Measurements from ENCODE around the gene SLC6A11. TPM values are rescaled to one million over a fixed set of nuclear protein-coding genes. Genes with fewer than 3 reads are reported as not detected.

Gene SLC6A11
- polyA plus RNA-seq, 2 of the 4 experiments (the other 2 are of a cell fraction): 0.03 TPM

DNA sequence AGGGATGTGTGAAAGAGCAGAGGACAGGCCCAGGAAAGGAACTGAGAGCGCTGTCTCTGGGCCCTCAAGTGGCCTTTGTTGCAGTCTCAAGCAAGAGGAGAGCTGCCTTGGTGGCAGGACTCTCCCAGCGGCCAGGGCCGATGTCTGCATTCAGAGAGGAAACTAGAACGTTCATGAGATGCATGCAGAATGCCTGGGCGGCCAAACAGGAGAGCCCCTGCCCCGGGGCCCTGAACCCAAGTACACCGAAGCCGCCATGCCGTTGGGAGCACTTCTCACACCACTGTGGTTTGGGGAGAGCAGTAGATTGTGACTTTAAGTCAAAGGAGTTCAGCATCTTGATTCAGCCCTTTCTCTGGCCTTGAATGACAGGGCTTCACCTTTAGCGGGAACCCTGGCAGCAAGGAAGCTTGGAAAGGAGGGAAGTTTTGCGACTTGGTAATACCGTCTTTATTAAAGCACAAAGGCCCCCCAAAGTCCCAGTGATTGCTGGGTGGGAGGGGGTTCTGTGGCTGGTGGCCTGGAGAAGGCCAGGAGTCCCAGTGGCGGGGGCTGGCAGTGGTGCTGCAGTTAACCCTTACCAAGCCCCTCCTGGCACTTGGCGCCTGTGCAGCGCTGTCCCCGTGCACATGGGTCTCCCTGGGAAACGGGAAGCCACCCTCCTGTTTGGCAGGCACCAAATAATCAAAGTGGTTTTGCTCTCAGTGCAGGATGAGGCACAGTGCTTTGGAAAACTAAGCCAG is 36.2 kb downstream of the SLC6A11 start:
- 58% methylated on average over 12 of the region's 17 CpGs for WGBS (ENCODE audit: missing lambda C conversion rate)
- Histone ChIP-seq H3K27ac (no peak overlapping the region), H3K4me3 (no peak overlapping the region), H3K4me2 (no peak overlapping the region), H3K4me1 (no peaks in the 10 kb centered on the region), H3K9me3 (no peaks in the 10 kb centered on the region)
- no peak for DNase-seq (ENCODE audit: low read depth in 1 of 2, low spot score in 1 of 2)
- CTCF ChIA-PET: interaction anchor here (0.9 to 1.8 kb wide), 4 partner anchors 16 to 208 kb away, joined by 3 to 5 read pairs (median 4); no protein-coding TSS in a partner anchor
- no peak for TF ChIP-seq MYC (IDR thresholded peaks at IDR 0.05; ENCODE audit: borderline replicate concordance, low read length)
- no peak for TF ChIP-seq POLR2A (IDR thresholded peaks at IDR 0.05; ENCODE audit: low read length)
- TF ChIP-seq RFX5 (IDR thresholded peaks at IDR 0.05): no peak
- no peak for TF ChIP-seq MAZ (IDR thresholded peaks at IDR 0.05; ENCODE audit: borderline replicate concordance, low read depth, low read length)
- TF ChIP-seq KDM5A (IDR thresholded peaks at IDR 0.05): no peak
- no peak for TF ChIP-seq NR3C1 (IDR thresholded peaks at IDR 0.05)
- no peak for TF ChIP-seq SMC3 (IDR thresholded peaks at IDR 0.05)
- TF ChIP-seq RARB (CRISPR knock-in tag; IDR thresholded peaks at IDR 0.05): no peak
- TF ChIP-seq CHD4 (IDR thresholded peaks at IDR 0.05; ENCODE audit: borderline replicate concordance): no peak
- no peak for TF ChIP-seq BHLHE40 (IDR thresholded peaks at IDR 0.05; ENCODE audit: low read depth, low read length)
- TF ChIP-seq, protein P1, sequence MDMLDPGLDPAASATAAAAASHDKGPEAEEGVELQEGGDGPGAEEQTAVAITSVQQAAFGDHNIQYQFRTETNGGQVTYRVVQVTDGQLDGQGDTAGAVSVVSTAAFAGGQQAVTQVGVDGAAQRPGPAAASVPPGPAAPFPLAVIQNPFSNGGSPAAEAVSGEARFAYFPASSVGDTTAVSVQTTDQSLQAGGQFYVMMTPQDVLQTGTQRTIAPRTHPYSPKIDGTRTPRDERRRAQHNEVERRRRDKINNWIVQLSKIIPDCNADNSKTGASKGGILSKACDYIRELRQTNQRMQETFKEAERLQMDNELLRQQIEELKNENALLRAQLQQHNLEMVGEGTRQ (IDR thresholded peaks at IDR 0.05): no peak
- no peak for TF ChIP-seq RNF2 (IDR thresholded peaks at IDR 0.05; ENCODE audit: borderline replicate concordance, low read depth)
- TF ChIP-seq HDAC2 (IDR thresholded peaks at IDR 0.05): no peak
- POLR2A ChIA-PET: no interaction called here
- no peak for ATAC-seq
- FAIRE-seq: no peak

DNA sequence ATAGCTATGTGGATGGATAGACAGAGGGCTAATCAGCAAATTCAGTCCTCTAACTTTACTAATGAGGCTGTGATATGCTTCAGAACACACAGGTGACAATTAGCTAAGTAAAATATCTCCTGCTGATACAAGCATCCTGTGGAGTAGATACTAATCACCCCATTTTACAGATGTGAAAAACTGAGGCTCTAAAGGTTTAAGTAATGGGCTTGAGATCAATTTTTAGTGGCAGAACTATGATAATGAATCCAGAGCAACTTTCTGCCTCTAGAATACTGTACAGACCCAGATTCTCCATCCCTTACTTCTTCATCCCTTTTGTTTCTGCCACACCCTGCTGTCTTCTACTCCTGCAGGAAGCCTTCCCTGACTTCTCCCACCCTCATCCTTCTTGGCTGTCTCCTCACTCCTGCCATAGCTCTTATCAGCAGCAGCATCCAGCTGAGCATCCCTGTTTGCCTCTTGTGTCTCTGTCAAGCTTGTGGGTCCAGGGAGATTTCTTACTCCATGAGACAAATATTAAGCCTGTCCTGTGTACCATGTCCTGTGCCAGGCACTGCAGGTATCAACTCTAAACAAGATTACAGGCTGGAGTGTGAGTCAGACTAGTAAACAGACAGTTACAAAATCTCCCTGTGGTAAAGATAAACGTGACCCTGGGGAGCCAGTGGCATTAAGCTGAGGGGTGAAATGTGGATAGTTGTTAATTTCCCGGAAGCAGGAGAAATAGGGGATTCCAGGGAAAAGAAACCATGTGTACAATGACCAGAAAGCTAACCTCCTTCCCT is 39.2 kb downstream of the SLC6A11 start:
- TF ChIP-seq, protein P2, sequence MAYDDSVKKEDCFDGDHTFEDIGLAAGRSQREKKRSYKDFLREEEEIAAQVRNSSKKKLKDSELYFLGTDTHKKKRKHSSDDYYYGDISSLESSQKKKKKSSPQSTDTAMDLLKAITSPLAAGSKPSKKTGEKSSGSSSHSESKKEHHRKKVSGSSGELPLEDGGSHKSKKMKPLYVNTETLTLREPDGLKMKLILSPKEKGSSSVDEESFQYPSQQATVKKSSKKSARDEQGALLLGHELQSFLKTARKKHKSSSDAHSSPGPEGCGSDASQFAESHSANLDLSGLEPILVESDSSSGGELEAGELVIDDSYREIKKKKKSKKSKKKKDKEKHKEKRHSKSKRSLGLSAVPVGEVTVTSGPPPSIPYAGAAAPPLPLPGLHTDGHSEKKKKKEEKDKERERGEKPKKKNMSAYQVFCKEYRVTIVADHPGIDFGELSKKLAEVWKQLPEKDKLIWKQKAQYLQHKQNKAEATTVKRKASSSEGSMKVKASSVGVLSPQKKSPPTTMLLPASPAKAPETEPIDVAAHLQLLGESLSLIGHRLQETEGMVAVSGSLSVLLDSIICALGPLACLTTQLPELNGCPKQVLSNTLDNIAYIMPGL (CRISPR knock-in tag; IDR thresholded peaks at IDR 0.05; ENCODE audit: borderline replicate concordance): no peak
- TF ChIP-seq JUN (IDR thresholded peaks at IDR 0.05) (no peak), SREBF2 (IDR thresholded peaks at IDR 0.05) (no peak), RFX5 (IDR thresholded peaks at IDR 0.05) (no peak), JUNB (IDR thresholded peaks at IDR 0.05) (no peak), CBX2 (IDR thresholded peaks at IDR 0.05; ENCODE audit: borderline replicate concordance, low read depth) (no peak), CHD2 (IDR thresholded peaks at IDR 0.05; ENCODE audit: low read length, partially characterized antibody) (no peak), TP53 (CRISPR knock-in tag; IDR thresholded peaks at IDR 0.05) (no peak), NR3C1 (IDR thresholded peaks at IDR 0.05) (no peak), KDM1A (IDR thresholded peaks at IDR 0.05; ENCODE audit: low read depth) (no peak), MAFK (IDR thresholded peaks at IDR 0.05; ENCODE audit: partially characterized antibody) (no peak), EHF (CRISPR knock-in tag; IDR thresholded peaks at IDR 0.05) (no peak), GATA3 (IDR thresholded peaks at IDR 0.05; ENCODE audit: borderline replicate concordance) (no peak), MYC (IDR thresholded peaks at IDR 0.05; ENCODE audit: borderline replicate concordance, low read length) (no peak), POLR2AphosphoS2 (conservative IDR thresholded peaks at IDR 0.05; ENCODE audit: low read length) (no peak), HOXB13 (CRISPR knock-in tag; IDR thresholded peaks at IDR 0.05; ENCODE audit: low read depth) (no peak)
- TF ChIP-seq, protein P3, sequence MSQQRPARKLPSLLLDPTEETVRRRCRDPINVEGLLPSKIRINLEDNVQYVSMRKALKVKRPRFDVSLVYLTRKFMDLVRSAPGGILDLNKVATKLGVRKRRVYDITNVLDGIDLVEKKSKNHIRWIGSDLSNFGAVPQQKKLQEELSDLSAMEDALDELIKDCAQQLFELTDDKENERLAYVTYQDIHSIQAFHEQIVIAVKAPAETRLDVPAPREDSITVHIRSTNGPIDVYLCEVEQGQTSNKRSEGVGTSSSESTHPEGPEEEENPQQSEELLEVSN (IDR thresholded peaks at IDR 0.05; ENCODE audit: borderline replicate concordance, low read depth): no peak
- TF ChIP-seq, protein P4, sequence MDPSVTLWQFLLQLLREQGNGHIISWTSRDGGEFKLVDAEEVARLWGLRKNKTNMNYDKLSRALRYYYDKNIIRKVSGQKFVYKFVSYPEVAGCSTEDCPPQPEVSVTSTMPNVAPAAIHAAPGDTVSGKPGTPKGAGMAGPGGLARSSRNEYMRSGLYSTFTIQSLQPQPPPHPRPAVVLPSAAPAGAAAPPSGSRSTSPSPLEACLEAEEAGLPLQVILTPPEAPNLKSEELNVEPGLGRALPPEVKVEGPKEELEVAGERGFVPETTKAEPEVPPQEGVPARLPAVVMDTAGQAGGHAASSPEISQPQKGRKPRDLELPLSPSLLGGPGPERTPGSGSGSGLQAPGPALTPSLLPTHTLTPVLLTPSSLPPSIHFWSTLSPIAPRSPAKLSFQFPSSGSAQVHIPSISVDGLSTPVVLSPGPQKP (IDR thresholded peaks at IDR 0.05; ENCODE audit: low read depth, low read length): no peak
- TF ChIP-seq, protein P5, sequence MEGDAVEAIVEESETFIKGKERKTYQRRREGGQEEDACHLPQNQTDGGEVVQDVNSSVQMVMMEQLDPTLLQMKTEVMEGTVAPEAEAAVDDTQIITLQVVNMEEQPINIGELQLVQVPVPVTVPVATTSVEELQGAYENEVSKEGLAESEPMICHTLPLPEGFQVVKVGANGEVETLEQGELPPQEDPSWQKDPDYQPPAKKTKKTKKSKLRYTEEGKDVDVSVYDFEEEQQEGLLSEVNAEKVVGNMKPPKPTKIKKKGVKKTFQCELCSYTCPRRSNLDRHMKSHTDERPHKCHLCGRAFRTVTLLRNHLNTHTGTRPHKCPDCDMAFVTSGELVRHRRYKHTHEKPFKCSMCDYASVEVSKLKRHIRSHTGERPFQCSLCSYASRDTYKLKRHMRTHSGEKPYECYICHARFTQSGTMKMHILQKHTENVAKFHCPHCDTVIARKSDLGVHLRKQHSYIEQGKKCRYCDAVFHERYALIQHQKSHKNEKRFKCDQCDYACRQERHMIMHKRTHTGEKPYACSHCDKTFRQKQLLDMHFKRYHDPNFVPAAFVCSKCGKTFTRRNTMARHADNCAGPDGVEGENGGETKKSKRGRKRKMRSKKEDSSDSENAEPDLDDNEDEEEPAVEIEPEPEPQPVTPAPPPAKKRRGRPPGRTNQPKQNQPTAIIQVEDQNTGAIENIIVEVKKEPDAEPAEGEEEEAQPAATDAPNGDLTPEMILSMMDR (IDR thresholded peaks at IDR 0.05): no peak
- TF ChIP-seq, protein P6, sequence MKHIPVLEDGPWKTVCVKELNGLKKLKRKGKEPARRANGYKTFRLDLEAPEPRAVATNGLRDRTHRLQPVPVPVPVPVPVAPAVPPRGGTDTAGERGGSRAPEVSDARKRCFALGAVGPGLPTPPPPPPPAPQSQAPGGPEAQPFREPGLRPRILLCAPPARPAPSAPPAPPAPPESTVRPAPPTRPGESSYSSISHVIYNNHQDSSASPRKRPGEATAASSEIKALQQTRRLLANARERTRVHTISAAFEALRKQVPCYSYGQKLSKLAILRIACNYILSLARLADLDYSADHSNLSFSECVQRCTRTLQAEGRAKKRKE (CRISPR knock-in tag; IDR thresholded peaks at IDR 0.05; ENCODE audit: low read depth): no peak
- POLR2A ChIA-PET: no interaction called here
- CTCF ChIA-PET: interaction anchor here (1.1 to 2.4 kb wide), 4 partner anchors 9 to 29 kb away, joined by 3 to 8 read pairs (median 5); no protein-coding TSS in a partner anchor
- Histone ChIP-seq H3K4me1 (no peaks in the 10 kb centered on the region), H3K9me3 (no peaks in the 10 kb centered on the region), H3K4me2 (no peak overlapping the region), H3K4me3 (no peak overlapping the region), H3K27ac (no peak overlapping the region)
- 4% methylated on average over 2 of the region's 2 CpGs for WGBS (ENCODE audit: missing lambda C conversion rate)
- DNase-seq (ENCODE audit: low read depth in 1 of 2, low spot score in 1 of 2) (no peak), ATAC-seq (peak in 1 of 2 experiments; percentile 34; a peak in 2 of 6 replicates), FAIRE-seq (no peak)
